ENCODE measurements around the gene HES2.
A peak's percentile ranks its signal among the peaks of the same experiment; 100 is the strongest.
"Not testable (repeated sequence)": the region's sequence is repeated elsewhere in the genome, so short reads cannot be mapped to it uniquely, and the experiment has no call there.

HES2 gene

DNA sequence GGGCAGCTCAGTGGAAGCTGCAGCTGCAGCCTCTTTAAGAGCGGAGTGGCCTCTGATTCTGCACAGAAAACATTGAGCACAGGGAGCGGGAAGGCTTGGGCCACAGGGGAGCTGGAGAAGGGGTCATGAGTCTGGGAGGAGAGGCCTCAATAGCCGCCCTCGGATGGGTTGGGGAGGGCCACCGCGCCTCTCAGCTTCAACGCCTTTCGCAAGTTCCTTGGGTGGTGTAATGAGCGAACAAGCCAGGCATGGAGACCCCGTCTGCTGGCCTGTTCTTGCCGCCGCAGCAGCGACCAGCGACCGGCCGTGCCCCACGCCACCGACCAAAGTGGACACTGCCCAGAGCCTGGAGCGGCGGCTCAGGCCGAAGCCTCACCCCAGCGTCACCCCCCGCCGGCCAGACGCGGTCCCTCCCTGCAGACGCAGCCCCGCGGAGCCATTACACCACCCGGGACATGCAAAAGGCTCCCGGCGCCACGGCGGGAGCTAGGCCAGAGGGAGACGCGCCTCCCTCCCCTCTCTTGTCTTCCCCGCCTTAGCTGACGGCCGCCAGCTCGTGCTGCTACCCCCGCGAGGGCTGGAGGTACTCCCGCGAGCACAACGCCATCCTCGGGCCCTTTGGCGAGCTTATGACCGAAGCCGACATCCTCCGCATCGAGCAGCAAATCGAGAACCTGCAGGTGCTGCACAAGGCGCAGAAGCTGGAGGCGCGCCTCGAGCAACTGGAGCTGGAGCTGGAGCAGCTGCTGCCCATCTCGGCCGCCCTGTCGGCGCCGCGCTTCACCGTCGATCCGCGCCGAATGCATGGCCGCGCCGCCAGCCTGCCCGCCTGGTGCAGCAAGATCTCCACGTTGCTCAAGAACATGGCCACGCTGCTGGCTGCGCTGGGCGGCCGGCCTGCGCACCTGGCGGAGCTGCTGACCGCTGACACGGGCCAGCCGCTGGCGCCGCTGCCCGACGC is 34.5 kb upstream of the HES2 start:
- DNase-seq = not testable (repeated sequence)

DNA sequence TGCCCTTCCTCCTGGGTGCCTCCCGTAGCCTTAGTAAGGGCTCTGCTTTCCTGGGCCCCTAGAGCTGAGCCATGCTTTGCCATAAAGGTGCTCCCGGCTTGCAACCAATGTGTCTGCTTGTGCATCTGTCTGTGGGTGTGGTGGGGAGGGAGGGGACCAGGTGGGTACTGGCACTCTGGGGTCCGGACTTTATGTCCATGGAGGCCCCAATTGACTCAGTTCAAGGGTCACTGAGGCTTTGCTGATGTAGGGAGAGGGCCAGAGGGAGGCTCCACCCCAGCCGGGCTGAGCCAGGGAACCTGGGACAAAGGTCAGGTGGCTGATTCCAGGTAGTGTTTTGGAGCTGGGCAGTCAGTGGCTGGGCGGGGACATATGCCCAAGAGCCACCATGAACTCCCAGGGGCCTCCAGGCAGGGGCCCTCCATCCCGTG is 31.2 kb upstream of the HES2 start:
- no peak for DNase-seq

DNA sequence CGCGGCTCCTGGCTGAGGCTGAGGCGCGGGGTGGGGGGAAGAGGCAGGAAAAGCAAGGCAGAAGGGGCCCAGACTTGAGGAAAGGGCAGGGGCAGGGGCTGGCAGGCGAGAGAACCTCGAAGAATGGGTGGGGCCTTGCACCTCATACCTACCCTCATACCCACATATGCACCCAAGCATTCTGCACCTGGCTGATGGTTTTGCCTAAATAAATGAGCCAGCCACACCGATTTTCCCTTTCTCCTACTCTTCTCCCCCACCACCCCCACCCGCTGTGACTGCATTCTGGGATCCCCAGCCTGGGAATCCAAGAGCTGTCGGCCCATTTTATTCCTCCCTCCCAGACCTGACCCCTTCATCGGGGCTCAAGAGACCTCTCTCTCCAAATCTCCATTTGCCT is 30.8 kb upstream of the HES2 start:
- not testable (repeated sequence) for DNase-seq

- DNase-seq = no peak
Observed at GRCh38 chr1:6450005-6450450, 30.3 kb upstream of the HES2 start.

GRCh38 chr1:6448749-6449631 is 29.3 kb upstream of the HES2 start:
- DNase-seq = no peak

DNA sequence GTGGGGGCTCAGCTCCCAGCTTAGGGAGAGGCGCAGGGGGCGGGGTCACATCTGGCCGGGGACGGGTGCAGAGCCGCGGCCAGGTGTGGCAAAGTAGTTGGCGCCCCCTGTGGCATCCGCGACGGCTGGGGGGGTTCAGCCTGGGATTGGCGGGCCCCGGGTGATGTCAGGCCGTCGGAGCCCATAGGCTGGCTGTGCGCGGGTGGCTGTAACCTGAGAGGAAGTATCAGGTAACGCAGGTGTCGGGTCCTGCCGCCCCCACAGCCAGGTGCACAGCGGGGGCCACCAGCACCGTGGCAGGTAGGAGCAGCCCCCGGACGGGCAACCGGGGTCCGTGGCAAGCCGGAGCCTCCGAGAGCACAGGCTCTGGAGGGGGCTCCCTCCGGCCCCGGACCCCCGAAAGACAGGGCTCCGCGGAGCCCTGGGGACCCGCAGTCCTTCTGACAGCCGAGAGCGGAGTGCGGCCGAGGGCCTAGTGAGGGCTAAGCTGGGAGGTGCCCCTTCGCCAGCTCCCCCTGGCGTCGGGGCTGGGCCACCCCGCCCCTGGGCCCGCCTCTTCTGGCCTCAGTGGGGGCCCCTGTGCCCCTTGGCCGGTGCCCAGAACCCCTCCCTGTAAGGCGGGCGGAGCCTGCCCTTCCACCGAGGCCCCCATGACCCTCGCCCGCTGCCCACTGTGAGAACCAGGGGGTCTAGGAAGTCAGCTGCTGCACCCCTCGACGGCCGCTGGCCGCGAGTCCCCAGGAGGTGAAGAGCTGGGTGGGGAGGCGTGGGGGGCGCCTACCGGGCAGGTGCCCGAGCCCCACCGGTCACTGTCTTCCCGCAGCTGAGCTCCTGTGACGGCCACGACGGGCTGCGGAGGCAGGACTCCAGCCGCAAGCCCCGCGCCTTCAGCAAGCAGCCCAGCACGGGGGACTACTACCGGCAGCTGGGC is 28.4 kb upstream of the HES2 start:
- DNase-seq = no peak

- DNase-seq = no peak
Observed at GRCh38 chr1:6447016-6447817, 27.5 kb upstream of the HES2 start.

DNA sequence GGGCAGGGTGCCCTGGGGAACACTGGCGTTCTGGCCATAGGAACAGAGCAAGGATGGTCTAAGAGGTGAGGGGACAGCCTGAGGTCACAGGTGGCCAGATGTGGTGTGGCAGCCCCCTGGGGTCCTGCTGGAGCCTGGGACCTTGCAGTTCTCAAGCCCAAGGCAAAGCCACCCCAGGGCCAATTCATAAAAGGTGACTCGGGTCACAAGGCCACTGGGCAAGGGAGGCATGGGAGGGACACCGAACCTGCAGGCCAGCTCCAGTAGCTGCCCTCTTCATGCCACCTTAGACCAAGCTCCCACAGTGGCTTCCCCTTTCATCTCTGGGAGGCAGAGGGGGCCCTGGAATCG is 26.9 kb upstream of the HES2 start:
- DNase-seq = no peak

- not testable (repeated sequence) for DNase-seq
Observed at GRCh38 chr1:6445929-6446328, 26.2 kb upstream of the HES2 start.

GRCh38 chr1:6445062-6445763 is 25.5 kb upstream of the HES2 start:
- no peak for DNase-seq

GRCh38 chr1:6444377-6444776 is 24.7 kb upstream of the HES2 start:
- no peak for DNase-seq

DNA sequence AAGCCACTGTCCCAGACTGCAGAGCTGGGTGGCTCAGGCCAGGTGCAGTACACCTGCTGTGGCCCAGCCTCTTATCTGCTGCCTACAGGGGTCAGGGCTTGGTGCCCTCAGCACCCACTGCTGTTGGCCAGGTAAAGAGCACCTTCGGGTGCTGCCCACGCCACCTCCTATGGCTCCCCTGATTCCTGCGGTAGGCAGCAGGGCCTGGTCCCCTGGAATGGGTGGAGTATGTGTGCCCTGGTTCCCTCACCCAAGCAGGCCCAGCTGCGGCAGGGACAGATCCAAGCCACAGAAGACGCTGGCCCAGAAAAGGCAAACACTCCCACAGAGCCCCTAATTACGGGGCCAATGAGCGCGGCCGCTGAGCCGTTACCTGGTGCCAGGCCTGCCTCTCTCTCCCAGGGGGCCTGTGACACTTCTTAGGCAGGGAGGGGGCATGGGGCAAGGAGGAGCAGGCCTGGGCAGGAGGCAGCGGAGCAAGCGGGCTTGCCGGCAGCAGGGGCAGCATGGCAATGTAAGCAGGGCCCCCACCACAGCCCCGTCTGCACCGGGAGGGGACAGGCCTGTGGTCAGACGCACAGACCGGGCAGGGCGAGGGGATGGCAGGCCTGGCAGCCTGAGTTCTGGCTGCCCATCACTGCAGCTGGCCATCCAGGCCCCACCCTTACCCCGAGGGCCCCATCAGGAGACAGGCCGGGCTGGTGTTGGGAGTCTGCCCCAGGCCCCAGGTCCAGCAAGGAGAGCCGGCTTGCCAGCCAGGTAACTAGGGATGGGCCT is 23.8 kb upstream of the HES2 start:
- DNase-seq = no peak

DNA sequence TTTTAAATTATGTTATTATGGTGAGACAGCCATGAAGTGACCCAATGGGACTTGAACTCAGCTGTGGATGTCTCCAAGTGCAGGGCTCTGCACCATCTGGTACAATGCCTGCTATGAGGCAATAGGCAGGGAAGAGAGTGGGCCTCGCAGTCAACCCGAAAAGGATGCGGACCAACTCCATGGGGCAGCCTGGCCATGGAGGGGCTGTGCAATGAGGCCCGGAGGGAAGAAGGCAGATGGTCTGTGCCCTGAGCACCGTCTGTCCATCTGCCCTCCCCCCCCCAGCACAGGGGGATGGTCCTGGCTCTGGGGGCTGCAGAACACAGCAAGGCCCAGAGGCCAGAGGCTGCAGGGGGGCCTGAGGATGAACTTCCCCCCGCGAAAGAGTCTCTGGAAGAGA is 21.9 kb upstream of the HES2 start:
- no peak for DNase-seq

- no peak for DNase-seq
Observed at GRCh38 chr1:6440198-6441126, 20.7 kb upstream of the HES2 start.

DNA sequence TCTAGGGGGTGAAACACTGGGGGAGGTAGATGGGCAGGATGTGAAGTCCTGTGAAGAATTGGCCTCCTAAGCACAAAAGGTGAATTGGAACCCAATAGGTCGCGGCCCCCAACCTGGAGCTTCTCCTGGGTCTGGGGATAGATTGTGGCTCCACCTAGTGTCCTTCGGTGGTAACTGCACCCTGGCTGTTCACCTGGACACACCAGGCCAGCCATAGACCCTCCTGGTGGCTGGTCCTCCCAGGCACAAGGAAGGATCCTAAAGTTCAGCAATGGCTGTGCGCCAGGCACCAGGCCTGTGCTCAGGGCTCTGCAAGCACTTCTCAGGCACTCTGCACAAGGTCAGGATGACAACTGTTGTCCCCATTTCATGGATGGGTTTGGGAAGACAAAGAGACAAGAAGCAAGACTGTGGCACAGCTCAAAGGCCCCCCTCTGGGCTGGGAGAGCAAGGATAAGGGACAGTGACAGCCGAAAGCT is 18.4 kb upstream of the HES2 start:
- peak; percentile 6 to 38 for DNase-seq

GRCh38 chr1:6437012-6437700 is 17.4 kb upstream of the HES2 start:
- not testable (repeated sequence) for DNase-seq

- not testable (repeated sequence) for DNase-seq
Observed at GRCh38 chr1:6436277-6436676, 16.6 kb upstream of the HES2 start.

- DNase-seq = no peak
Observed at GRCh38 chr1:6435547-6435946, 15.8 kb upstream of the HES2 start.
